ENCODE measurements around the gene LRRC23. TPM values are rescaled to one million over a fixed set of nuclear protein-coding genes. Genes with fewer than 3 reads are reported as not detected.
"Not testable (repeated sequence)": the region's sequence is repeated elsewhere in the genome, so short reads cannot be mapped to it uniquely, and the experiment has no call there.

LRRC23 gene
- total RNA-seq, 4 donors from 2014 or later = 11.6 to 17.2 (median 17.1) TPM

- TF ChIP-seq CTCF (IDR thresholded peaks at IDR 0.05) (no peak), EP300 (IDR thresholded peaks at IDR 0.05) (no peak), POLR2A (IDR thresholded peaks at IDR 0.05) (no peak)
- peak overlapping the region; percentile 76 to 96 (median 94) for H3K4me3 ChIP-seq
- H3K27me3 ChIP-seq = no peaks in the 10 kb centered on the region
- peaks cover 0 to 64% (median 2%) of the 10 kb centered on the region in 3 donors for H3K36me3 ChIP-seq
- DNase-seq (ENCODE audit: low spot score in 2 of 2) = peak in 1 of 2 donors; percentile 71
- H3K4me1 ChIP-seq = peaks cover 0 to 49% (median 29%) of the 10 kb centered on the region in 4 donors
- no peaks in the 10 kb centered on the region for H3K9me3 ChIP-seq
- WGBS, 2 donors = 0% methylated on average over 16 to 27 of the region's 33 CpGs
- H3K27ac ChIP-seq = peak overlapping the region; percentile 77 to 98 (median 96)
Observed at GRCh38 chr12:6866920-6867412, 37.7 kb upstream of the LRRC23 start.

GRCh38 chr12:6867413-6868210 lies 37.0 kb upstream of the LRRC23 start, which contains the start of gene TPI1:
TPI1 (plus strand) TSS chr12:6867531; CDS start chr12:6867567, 36 bp downstream.
- peak within 1 kb of the TSS; percentile 76 to 96 (median 94) for H3K4me3 ChIP-seq
- no peaks in the 10 kb centered on the region for H3K9me3 ChIP-seq
- peaks cover 0 to 52% (median 32%) of the 10 kb centered on the region in 4 donors for H3K4me1 ChIP-seq
- H3K27me3 ChIP-seq = no peaks in the 10 kb centered on the region
- TF ChIP-seq CTCF (IDR thresholded peaks at IDR 0.05) (peak in 3 of 5 experiments; percentile 3 to 23 (median 10)), POLR2A (IDR thresholded peaks at IDR 0.05) (peak; percentile 96), EP300 (IDR thresholded peaks at IDR 0.05) (peak in 1 of 2 donors; percentile 99)
- peak within 1 kb of the TSS; percentile 77 to 98 (median 96) for H3K27ac ChIP-seq
- peak in 1 of 2 donors; percentile 74 for DNase-seq (ENCODE audit: low spot score in 2 of 2)
- 0 to 2% methylated on average over 15 to 24 of the region's 86 CpGs for WGBS, 2 donors
- H3K36me3 ChIP-seq = peaks cover 0 to 58% (median 0%) of the 10 kb centered on the region in 3 donors

GRCh38 chr12:6868211-6869048 lies 36.2 kb upstream of the LRRC23 start:
- Histone ChIP-seq H3K36me3 (peaks cover 0 to 50% (median 0%) of the 10 kb centered on the region in 3 donors), H3K27ac (peak overlapping the region; percentile 77 to 98 (median 96)), H3K27me3 (no peaks in the 10 kb centered on the region), H3K9me3 (no peaks in the 10 kb centered on the region), H3K4me3 (peak overlapping the region; percentile 76 to 96 (median 94)), H3K4me1 (peaks cover 0 to 52% (median 32%) of the 10 kb centered on the region in 4 donors)
- WGBS, 2 donors = 5 to 7% methylated on average over 17 to 22 of the region's 22 CpGs
- DNase-seq (ENCODE audit: low spot score in 2 of 2) = no peak
- TF ChIP-seq CTCF (IDR thresholded peaks at IDR 0.05) (no peak), EP300 (IDR thresholded peaks at IDR 0.05) (no peak), POLR2A (IDR thresholded peaks at IDR 0.05) (no peak)

- peak overlapping the region in 3 of 4 donors; percentile 94 to 98 (median 97) for H3K27ac ChIP-seq
- WGBS, 2 donors = 29 to 34% methylated on average over 12 of the region's 12 CpGs
- H3K27me3 ChIP-seq = no peaks in the 10 kb centered on the region
- no peak for TF ChIP-seq EP300 (IDR thresholded peaks at IDR 0.05)
- peak; percentile 84 to 95 (median 88) for TF ChIP-seq CTCF (IDR thresholded peaks at IDR 0.05)
- DNase-seq (ENCODE audit: low spot score in 2 of 2) = peak; percentile 69 to 88
- peak overlapping the region in 1 of 4 donors; percentile 76 for H3K4me3 ChIP-seq
- no peaks in the 10 kb centered on the region for H3K9me3 ChIP-seq
- H3K4me1 ChIP-seq = peaks cover 0 to 60% (median 32%) of the 10 kb centered on the region in 4 donors
- H3K36me3 ChIP-seq = peaks cover 0 to 41% (median 0%) of the 10 kb centered on the region in 3 donors
Observed at GRCh38 chr12:6869049-6870021, 35.3 kb upstream of the LRRC23 start.

- Histone ChIP-seq H3K36me3 (peaks cover 0 to 31% (median 0%) of the 10 kb centered on the region in 3 donors), H3K4me1 (peaks cover 0 to 65% (median 32%) of the 10 kb centered on the region in 4 donors), H3K27ac (peak overlapping the region in 1 of 4 donors; percentile 94)
- H3K27me3 ChIP-seq; H3K9me3 ChIP-seq; DNase-seq (ENCODE audit: low spot score in 2 of 2); H3K4me3 ChIP-seq: not testable (repeated sequence)
- WGBS, 2 donors = 71 to 73% methylated on average over 4 of the region's 4 CpGs
Observed at GRCh38 chr12:6870304-6870703, 34.3 kb upstream of the LRRC23 start.

Data from tibial nerve (tissue), 4 donors.